Measurements from ENCODE around the gene SRCIN1.

SRCIN1 gene

DNA sequence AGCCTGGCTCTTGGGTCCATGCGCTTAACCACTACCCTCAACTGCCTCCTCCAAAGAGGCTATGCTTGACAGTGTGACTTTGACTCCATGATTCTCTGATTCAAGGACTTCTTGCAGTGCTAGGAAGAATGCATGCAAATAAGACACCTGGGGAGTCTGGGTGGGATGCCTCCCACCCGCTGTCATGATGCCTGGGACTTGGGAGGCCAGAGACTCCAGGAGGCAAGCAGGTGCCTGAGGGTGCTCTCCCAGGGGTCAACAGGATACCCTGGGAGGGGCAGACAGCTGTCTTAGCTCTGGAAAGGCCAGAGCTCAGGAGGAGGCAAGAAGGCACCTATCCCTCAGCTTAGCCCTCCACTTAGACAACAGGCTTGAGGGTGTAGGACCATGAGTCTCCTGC, 38.4 kb downstream of the SRCIN1 start:
- TF ChIP-seq Cebpa-rat (IDR thresholded peaks at IDR 0.05): no peak
- H3K27ac ChIP-seq: no peak overlapping the region
- peaks cover 15 to 57% (median 38%) of the 10 kb centered on the region in 10 experiments for H3K4me1 ChIP-seq
- H3K36me3 ChIP-seq: no peaks in the 10 kb centered on the region
- H3K9me3 ChIP-seq (replicated peaks in 1 of 11): peaks cover 0 to 3% (median 0%) of the 10 kb centered on the region in 11 experiments; a peak in 1 of 22 replicates
- peaks cover 0 to 62% (median 5%) of the 10 kb centered on the region in 11 experiments; a peak in 14 of 22 replicates for H4K20me1 ChIP-seq
- peak overlapping the region in 5 of 11 experiments; percentile 19 to 59 (median 38); a peak in 4 of 22 replicates for H3K4me2 ChIP-seq
- H3K9ac ChIP-seq: no peak overlapping the region
- peaks cover 50 to 99% (median 70%) of the 10 kb centered on the region in 11 experiments for H3K27me3 ChIP-seq
- H3K4me3 ChIP-seq: no peak overlapping the region

GRCh38 chr17:38566666-38567031, 39.1 kb downstream of the SRCIN1 start:
- no peaks in the 10 kb centered on the region for H3K36me3 ChIP-seq
- no peak overlapping the region for H3K27ac ChIP-seq
- peaks cover 52 to 99% (median 71%) of the 10 kb centered on the region in 11 experiments for H3K27me3 ChIP-seq
- peaks cover 11 to 50% (median 33%) of the 10 kb centered on the region in 10 experiments for H3K4me1 ChIP-seq
- H3K4me3 ChIP-seq: no peak overlapping the region
- TF ChIP-seq Cebpa-rat (IDR thresholded peaks at IDR 0.05): no peak
- H4K20me1 ChIP-seq: peaks cover 0 to 65% (median 11%) of the 10 kb centered on the region in 11 experiments; a peak in 15 of 22 replicates
- peaks cover 0 to 10% (median 0%) of the 10 kb centered on the region in 11 experiments; a peak in 5 of 22 replicates for H3K9me3 ChIP-seq (replicated peaks in 1 of 11)
- H3K9ac ChIP-seq: no peak overlapping the region
- peak overlapping the region in 8 of 11 experiments; percentile 19 to 59 (median 40); a peak in 13 of 22 replicates for H3K4me2 ChIP-seq

GRCh38 chr17:38565853-38566665, 39.7 kb downstream of the SRCIN1 start:
- Histone ChIP-seq H3K4me1 (peaks cover 5 to 45% (median 27%) of the 10 kb centered on the region in 10 experiments; a peak in 18 of 20 replicates), H3K36me3 (no peaks in the 10 kb centered on the region), H3K4me3 (no peak overlapping the region), H3K9me3 (replicated peaks in 1 of 11) (peaks cover 0 to 14% (median 0%) of the 10 kb centered on the region in 11 experiments; a peak in 5 of 22 replicates), H3K9ac (no peak overlapping the region), H3K27ac (no peak overlapping the region), H3K4me2 (peak overlapping the region in 8 of 11 experiments; percentile 19 to 59 (median 40); a peak in 13 of 22 replicates), H3K27me3 (peaks cover 58 to 99% (median 77%) of the 10 kb centered on the region in 11 experiments), H4K20me1 (peaks cover 0 to 65% (median 14%) of the 10 kb centered on the region in 11 experiments; a peak in 14 of 22 replicates)
- TF ChIP-seq Cebpa-rat (IDR thresholded peaks at IDR 0.05): no peak

DNA sequence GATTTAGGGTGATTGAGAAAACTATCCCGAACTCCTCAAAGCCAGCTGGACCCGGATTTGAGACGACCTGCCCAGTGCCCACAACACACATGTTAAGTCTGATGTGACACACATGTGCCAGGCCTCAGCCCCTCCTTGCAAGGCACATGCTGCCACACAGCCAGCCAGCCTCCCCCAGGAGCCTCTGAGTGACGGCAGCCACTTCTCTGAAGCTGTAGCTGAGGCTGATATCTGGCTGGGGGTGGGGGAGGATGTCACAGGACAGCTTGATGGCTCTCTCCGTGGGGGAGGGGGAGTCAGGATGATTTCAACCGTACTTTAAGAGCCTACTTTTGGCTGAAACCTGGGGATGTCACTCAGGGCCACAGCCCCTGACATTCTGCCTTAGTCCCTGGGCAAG, 40.9 kb downstream of the SRCIN1 start:
- Histone ChIP-seq H3K9me3 (replicated peaks in 1 of 11) (peaks cover 0 to 14% (median 0%) of the 10 kb centered on the region in 11 experiments; a peak in 5 of 22 replicates), H3K27ac (no peak overlapping the region), H3K4me2 (no peak overlapping the region), H3K4me3 (no peak overlapping the region), H3K4me1 (peaks cover 14 to 46% (median 29%) of the 10 kb centered on the region in 10 experiments), H3K27me3 (peaks cover 70 to 99% (median 89%) of the 10 kb centered on the region in 11 experiments), H3K36me3 (no peaks in the 10 kb centered on the region), H3K9ac (no peak overlapping the region), H4K20me1 (peaks cover 0 to 72% (median 21%) of the 10 kb centered on the region in 11 experiments; a peak in 16 of 22 replicates)
- no peak for TF ChIP-seq Cebpa-rat (IDR thresholded peaks at IDR 0.05)

GRCh38 chr17:38564254-38564837, 41.4 kb downstream of the SRCIN1 start:
- H3K27ac ChIP-seq: no peak overlapping the region
- peaks cover 74 to 97% (median 92%) of the 10 kb centered on the region in 11 experiments for H3K27me3 ChIP-seq
- H3K36me3 ChIP-seq: no peaks in the 10 kb centered on the region
- H3K4me2 ChIP-seq: no peak overlapping the region
- TF ChIP-seq Cebpa-rat (IDR thresholded peaks at IDR 0.05): no peak
- H3K9ac ChIP-seq: no peak overlapping the region
- H3K4me1 ChIP-seq: peaks cover 19 to 51% (median 32%) of the 10 kb centered on the region in 10 experiments
- H4K20me1 ChIP-seq: peaks cover 0 to 76% (median 21%) of the 10 kb centered on the region in 11 experiments; a peak in 16 of 22 replicates
- no peak overlapping the region for H3K4me3 ChIP-seq
- peaks cover 0 to 14% (median 0%) of the 10 kb centered on the region in 11 experiments; a peak in 5 of 22 replicates for H3K9me3 ChIP-seq (replicated peaks in 1 of 11)

DNA sequence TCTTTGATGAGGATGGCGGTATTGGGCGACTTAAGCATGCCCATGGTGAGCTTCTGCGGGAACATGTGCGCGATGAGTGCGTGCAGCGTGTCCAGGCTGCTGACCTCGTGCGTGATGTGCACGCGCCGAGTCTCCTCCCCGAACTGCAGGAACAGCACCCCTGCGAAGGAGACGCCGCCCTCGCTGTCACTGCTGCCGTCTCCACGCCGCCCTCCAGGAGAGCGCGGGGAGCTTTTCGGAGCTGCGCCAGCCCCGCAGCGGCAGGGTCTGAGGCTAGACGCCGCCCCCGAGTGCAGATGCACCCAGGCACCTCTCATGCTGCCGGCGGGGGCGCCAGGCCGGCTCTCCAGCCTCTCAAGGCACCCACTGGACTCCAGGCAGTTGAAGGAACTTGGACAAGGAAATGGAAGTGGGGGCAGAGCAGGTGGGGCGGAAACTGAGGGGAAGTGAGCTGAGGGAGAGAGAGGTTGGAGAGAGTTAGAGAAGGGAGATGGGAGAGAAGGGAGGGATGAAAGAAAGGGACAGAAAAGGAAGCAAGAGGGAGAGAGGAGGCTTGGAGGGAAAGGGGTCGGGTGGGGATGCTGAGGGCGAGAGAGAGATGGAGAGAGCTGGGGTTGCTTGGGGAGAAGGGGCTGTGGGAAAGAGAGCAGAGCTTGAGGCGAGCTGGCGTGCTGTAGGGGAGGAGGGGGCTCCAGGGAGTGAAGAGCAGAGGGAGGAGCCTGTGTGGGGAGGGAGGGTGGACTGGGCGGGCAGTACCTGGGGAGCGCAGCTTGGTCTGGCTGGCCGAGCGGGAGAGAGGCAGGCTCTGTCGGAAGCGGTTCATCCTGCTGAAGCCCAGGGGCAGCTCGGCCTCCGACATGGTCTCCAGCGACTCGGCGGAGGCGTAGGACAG, 42.1 kb downstream of the SRCIN1 start:
- H3K4me3 ChIP-seq: peak overlapping the region in 2 of 10 experiments; percentile 14 to 26; a peak in 1 of 20 replicates
- TF ChIP-seq Cebpa-rat (IDR thresholded peaks at IDR 0.05): no peak
- H3K36me3 ChIP-seq: no peaks in the 10 kb centered on the region
- no peak overlapping the region for H3K27ac ChIP-seq
- H3K9me3 ChIP-seq (replicated peaks in 1 of 11): peaks cover 0 to 14% (median 0%) of the 10 kb centered on the region in 11 experiments; a peak in 5 of 22 replicates
- peak overlapping the region; percentile 22 to 59 (median 42); a peak in 15 of 22 replicates for H3K4me2 ChIP-seq
- peaks cover 0 to 76% (median 21%) of the 10 kb centered on the region in 11 experiments; a peak in 16 of 22 replicates for H4K20me1 ChIP-seq
- peaks cover 74 to 99% (median 92%) of the 10 kb centered on the region in 11 experiments for H3K27me3 ChIP-seq
- H3K9ac ChIP-seq: no peak overlapping the region
- peaks cover 27 to 59% (median 40%) of the 10 kb centered on the region in 10 experiments for H3K4me1 ChIP-seq

- no peaks in the 10 kb centered on the region for H3K36me3 ChIP-seq
- H3K4me3 ChIP-seq: no peak overlapping the region; a peak in 1 of 20 replicates
- H3K9ac ChIP-seq: no peak overlapping the region
- H3K4me1 ChIP-seq: peaks cover 30 to 62% (median 42%) of the 10 kb centered on the region in 10 experiments
- H3K9me3 ChIP-seq (replicated peaks in 1 of 11): peaks cover 0 to 14% (median 0%) of the 10 kb centered on the region in 11 experiments; a peak in 5 of 22 replicates
- TF ChIP-seq Cebpa-rat (IDR thresholded peaks at IDR 0.05): no peak
- H4K20me1 ChIP-seq: peaks cover 0 to 70% (median 21%) of the 10 kb centered on the region in 11 experiments; a peak in 16 of 22 replicates
- no peak overlapping the region for H3K27ac ChIP-seq
- H3K4me2 ChIP-seq: peak overlapping the region in 7 of 11 experiments; percentile 31 to 51 (median 38); a peak in 8 of 22 replicates
- H3K27me3 ChIP-seq: peaks cover 74 to 96% (median 85%) of the 10 kb centered on the region in 11 experiments
Observed at GRCh38 chr17:38562903-38563302, 42.8 kb downstream of the SRCIN1 start.

GRCh38 chr17:38562215-38562569, 43.6 kb downstream of the SRCIN1 start:
- Histone ChIP-seq H3K27ac (no peak overlapping the region), H3K9me3 (replicated peaks in 1 of 11) (peaks cover 0 to 14% (median 0%) of the 10 kb centered on the region in 11 experiments; a peak in 5 of 22 replicates), H4K20me1 (peaks cover 0 to 66% (median 21%) of the 10 kb centered on the region in 11 experiments; a peak in 16 of 22 replicates), H3K4me2 (no peak overlapping the region), H3K36me3 (no peaks in the 10 kb centered on the region), H3K27me3 (peaks cover 74 to 89% (median 78%) of the 10 kb centered on the region in 11 experiments), H3K4me1 (peaks cover 37 to 69% (median 49%) of the 10 kb centered on the region in 10 experiments), H3K9ac (no peak overlapping the region), H3K4me3 (no peak overlapping the region)
- TF ChIP-seq Cebpa-rat (IDR thresholded peaks at IDR 0.05): no peak

All from BLaER1 treated with 17β-estradiol and CSF1 and Interleukin-3, amounts not matched to agents 10 nM and 100 nM (cell line).